PC-3 (cell line): Measurements from ENCODE around the gene RAPGEF4. TPM values are rescaled to one million over a fixed set of nuclear protein-coding genes. Genes with fewer than 3 reads are reported as not detected.

ENCODE experiments used
- ATAC-seq: fragments of 200-7000 bp; cut with Tn5 transposase; 2 replicates; pipeline ENCODE4 v1.9.1; 2020; ENCODE audit warnings: mild to moderate bottlenecking, moderate library complexity
- BruUV-seq: library from RNA; stranded (reverse); fragments of 400-500 nt; replicated peaks from 2 replicates; lab custom pipeline; 2021; lab: Mats Ljungman, UMichigan
- CTCF ChIA-PET: fragments of 300-600 bp; sonication (Branson Sonifier 250); formaldehyde crosslinking; loops from one replicate; lab custom pipeline; 2022; ENCODE audit warnings: antibody characterized with exemption; lab: Charles Lee
- POLR2A ChIA-PET: fragments of 300-600 bp; sonication (Branson Sonifier 250); formaldehyde crosslinking; loops from one replicate; lab custom pipeline; 2022; ENCODE audit warnings: antibody characterized with exemption; ENCODE audit not compliant: unreplicated experiment; lab: Charles Lee
- DNase-seq: peaks from one replicate; pipeline ENCODE4 v3.0.0-alpha.2; 2015
- H2AFZ ChIP-seq: fragments of 300-600 bp; sonication (generic); 2 replicates; pipeline ENCODE4 v1.6.0; 2016; ENCODE audit warnings: antibody characterized with exemption, low read length
- H3F3A ChIP-seq: fragments of 300-600 bp; sonication (generic); one replicate; pipeline ENCODE4 v1.6.0; 2017; ENCODE audit warnings: antibody characterized with exemption, low read length, control low read depth, mild to moderate bottlenecking; ENCODE audit not compliant: unreplicated experiment
- H3K27ac ChIP-seq: fragments of 300-600 bp; sonication (generic); 2 replicates; pipeline ENCODE4 v1.5.1; 2016; ENCODE audit warnings: mild to moderate bottlenecking, low read length
- H3K27me3 ChIP-seq: fragments of 300-600 bp; sonication (generic); 2 replicates; pipeline ENCODE4 v1.6.1; 2016; ENCODE audit warnings: low read length, mixed read lengths
- H3K36me3 ChIP-seq: fragments of 300-600 bp; sonication (generic); 2 replicates; pipeline ENCODE4 v1.6.1; 2016; ENCODE audit warnings: low read depth, mixed run types, low read length, mixed read lengths
- H3K4me1 ChIP-seq: fragments of 300-600 bp; sonication (generic); 2 replicates; pipeline ENCODE4 v1.5.1; 2016; ENCODE audit warnings: low read length; ENCODE audit not compliant: insufficient read depth
- H3K4me2 ChIP-seq: fragments of 300-600 bp; sonication (generic); 2 replicates; pipeline ENCODE4 v1.6.0; 2016; ENCODE audit warnings: low read length
- H3K4me3 ChIP-seq: fragments of 300-600 bp; sonication (generic); 2 replicates; pipeline ENCODE4 v1.5.1; 2016; ENCODE audit warnings: mild to moderate bottlenecking, low read length, mixed read lengths
- H3K79me2 ChIP-seq: fragments of 300-600 bp; sonication (generic); 2 replicates; pipeline ENCODE4 v1.6.1; 2017; ENCODE audit warnings: low read length, mixed read lengths
- H3K9ac ChIP-seq: fragments of 300-600 bp; sonication (generic); 2 replicates; pipeline ENCODE4 v1.6.0; 2016; ENCODE audit warnings: mild to moderate bottlenecking, low read length
- H3K9me2 ChIP-seq: fragments of 300-600 bp; sonication (generic); replicated peaks from 2 replicates; pipeline ENCODE4 v1.6.1; 2016; ENCODE audit warnings: mixed run types, low read length, mixed read lengths
- H3K9me3 ChIP-seq: fragments of 300-600 bp; sonication (generic); 2 replicates; pipeline ENCODE4 v1.6.1; 2016; ENCODE audit warnings: low read length, mixed read lengths
- H4K20me1 ChIP-seq: fragments of 300-600 bp; sonication (generic); 2 replicates; pipeline ENCODE4 v1.6.1; 2016; ENCODE audit warnings: low read length, mixed read lengths
- CTCF ChIP-seq: fragments of 300-600 bp; sonication (generic); conservative IDR thresholded peaks from 2 replicates; pipeline ENCODE4 v1.5.1; 2017; ENCODE audit warnings: antibody characterized with exemption, low read depth, mild to moderate bottlenecking, low read length
- EZH2 ChIP-seq: fragments of 300-600 bp; sonication (generic); IDR thresholded peaks from one replicate; pipeline ENCODE4 v1.6.1; 2017; ENCODE audit warnings: antibody characterized with exemption, mild to moderate bottlenecking, low read length; ENCODE audit not compliant: unreplicated experiment
- EZH2phosphoT487 ChIP-seq: fragments of 300-600 bp; sonication (generic); IDR thresholded peaks from 2 replicates; pipeline ENCODE4 v1.6.1; 2018; ENCODE audit warnings: mild to moderate bottlenecking, antibody characterized with exemption, low read length, borderline replicate concordance
- intact Hi-C: fragments of 100-400 bp; cut with micrococcal nuclease; formaldehyde crosslinking; loops from 2 replicates; pipeline ENCODE4 v1.9.0; 2023
- total RNA-seq: library from RNA; depleted of rRNA; stranded (reverse); fragments of >200 nt; gene quantifications from 2 replicates; pipeline ENCODE4 v1.2.3, GENCODE V29; 2014

The RAPGEF4 gene
- total RNA-seq, 1 experiment from 2014 or later = 0.87 TPM

- POLR2A ChIA-PET = no interaction called here
- Histone ChIP-seq H2AFZ (no peak overlapping the region), H3K4me1 (no peaks in the 10 kb centered on the region), H3K79me2 (no peaks in the 10 kb centered on the region), H3K36me3 (no peaks in the 10 kb centered on the region), H3K9ac (no peak overlapping the region), H3K27me3 (no peaks in the 10 kb centered on the region), H3K9me2 (no peaks in the 10 kb centered on the region), H3K9me3 (no peaks in the 10 kb centered on the region), H3K27ac (no peak overlapping the region), H3F3A (no peaks in the 10 kb centered on the region), H4K20me1 (no peaks in the 10 kb centered on the region), H3K4me2 (no peak overlapping the region), H3K4me3 (no peak overlapping the region)
- no peak for ATAC-seq
- CTCF ChIA-PET = no interaction called here
- DNase-seq = no peak
- intact Hi-C loops = no loop called here
- no peak for TF ChIP-seq EZH2phosphoT487
- TF ChIP-seq CTCF = no peak
- TF ChIP-seq EZH2 = no peak
- BruUV-seq = no TSS peak
These were observed 111.5 kb downstream of the RAPGEF4 start for GRCh38 chr2:172847188-172847587.

- Histone ChIP-seq H3K9ac (no peak overlapping the region), H3K9me2 (no peaks in the 10 kb centered on the region), H4K20me1 (no peaks in the 10 kb centered on the region), H3K79me2 (no peaks in the 10 kb centered on the region), H3F3A (no peaks in the 10 kb centered on the region), H3K4me2 (no peak overlapping the region), H2AFZ (no peak overlapping the region), H3K4me1 (no peaks in the 10 kb centered on the region), H3K4me3 (no peak overlapping the region), H3K36me3 (no peaks in the 10 kb centered on the region), H3K27me3 (no peaks in the 10 kb centered on the region), H3K9me3 (no peaks in the 10 kb centered on the region), H3K27ac (no peak overlapping the region)
- ChIA-PET POLR2A (no interaction called here), CTCF (interaction anchor here (0.6 kb wide), 1 partner anchor 19 kb away, joined by 4 read pairs; no protein-coding TSS in a partner anchor)
- DNase-seq (no peak), ATAC-seq (no peak)
- TF ChIP-seq CTCF (no peak), EZH2 (no peak), EZH2phosphoT487 (no peak)
- BruUV-seq = no TSS peak
- intact Hi-C loops = no loop called here
These were observed 112.9 kb downstream of the RAPGEF4 start for GRCh38 chr2:172848519-172848918.

DNA sequence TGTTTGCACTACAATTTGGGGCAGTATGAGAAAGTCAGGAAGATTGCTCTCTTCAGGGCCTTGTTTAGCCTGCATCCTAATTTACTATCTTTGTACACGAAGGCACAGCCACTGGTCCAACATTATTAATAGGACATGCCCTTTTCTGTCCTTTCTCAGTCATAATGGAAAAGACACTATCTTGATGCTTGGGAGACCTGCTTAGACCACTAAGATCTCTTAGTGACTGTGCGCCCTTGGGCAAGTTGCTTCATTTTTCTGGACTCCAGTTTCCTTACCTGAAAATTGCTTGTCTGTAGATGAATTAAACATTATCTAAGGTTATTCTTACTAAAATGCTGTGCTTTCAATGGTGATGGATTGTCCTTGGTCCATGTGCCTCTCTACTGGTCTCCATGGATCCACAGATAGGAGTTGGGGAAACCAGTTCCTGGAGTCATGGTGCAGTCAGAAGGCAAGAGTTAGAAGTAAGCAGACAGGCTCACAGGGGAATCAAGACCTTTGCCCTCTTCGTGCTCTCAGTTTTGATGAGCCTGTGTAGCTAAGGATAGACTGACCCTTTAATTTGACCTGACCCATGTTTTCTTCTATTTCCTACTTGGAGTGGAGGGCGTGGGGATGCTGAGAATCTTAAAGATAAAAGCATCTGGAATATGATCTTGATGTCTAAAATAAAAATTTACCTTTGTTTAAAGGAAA, 114.0 kb downstream of the RAPGEF4 start:
- Histone ChIP-seq H3K27ac (no peak overlapping the region), H4K20me1 (no peaks in the 10 kb centered on the region), H3K4me2 (no peak overlapping the region), H3K9me2 (no peaks in the 10 kb centered on the region), H3K27me3 (no peaks in the 10 kb centered on the region), H3K9ac (no peak overlapping the region), H3K79me2 (no peaks in the 10 kb centered on the region), H2AFZ (no peak overlapping the region), H3K4me1 (no peaks in the 10 kb centered on the region), H3K9me3 (no peaks in the 10 kb centered on the region), H3K36me3 (no peaks in the 10 kb centered on the region), H3F3A (no peaks in the 10 kb centered on the region), H3K4me3 (no peak overlapping the region)
- BruUV-seq = no TSS peak
- POLR2A ChIA-PET = no interaction called here
- CTCF ChIA-PET = no interaction called here
- no peak for DNase-seq
- no peak for ATAC-seq
- no peak for TF ChIP-seq CTCF
- no peak for TF ChIP-seq EZH2phosphoT487
- TF ChIP-seq EZH2 = no peak
- intact Hi-C loops = no loop called here
